ENCODE results near the gene EPHB2.

GRCh38 chr1:22918644-22919043, 208.0 kb downstream of the EPHB2 start:
- TF ChIP-seq CTCF (IDR thresholded peaks at IDR 0.05) = no peak
- TF ChIP-seq POLR2A (IDR thresholded peaks at IDR 0.05) = no peak
